Stomach smooth muscle (tissue), 2 donors: ENCODE data around the gene TSPAN10.

ENCODE experiments used
- H3K27ac ChIP-seq: one replicate; pipeline ENCODE4 v1.7.0; 2013; ENCODE audit warnings: mild to moderate bottlenecking, low read length, inconsistent platforms
- H3K27me3 ChIP-seq, 2 donors: one replicate each; pipeline ENCODE4 v1.7.0; 2013; ENCODE audit warnings: low read length in 2 of 2; ENCODE audit not compliant: insufficient read depth in 2 of 2, control insufficient read depth in 1 of 2
- H3K36me3 ChIP-seq, 2 donors: one replicate each; pipeline ENCODE4 v1.7.0; 2013; ENCODE audit warnings: low read length in 2 of 2; ENCODE audit not compliant: control insufficient read depth in 2 of 2, insufficient read depth in 2 of 2
- H3K4me1 ChIP-seq: one replicate; pipeline ENCODE4 v1.7.0; 2013; ENCODE audit warnings: low read length; ENCODE audit not compliant: control insufficient read depth, insufficient read depth
- H3K4me3 ChIP-seq, 2 donors: one replicate each; pipeline ENCODE4 v1.7.0; 2013; ENCODE audit warnings: low read length in 2 of 2
- H3K9ac ChIP-seq, 2 donors: one replicate each; pipeline ENCODE4 v1.7.0; 2013; ENCODE audit warnings: low read length in 2 of 2, mild to moderate bottlenecking in 1 of 2
- H3K9me3 ChIP-seq, 2 donors: one replicate each; pipeline ENCODE4 v1.7.0; 2013; ENCODE audit warnings: low read length in 2 of 2; ENCODE audit not compliant: control insufficient read depth in 2 of 2
- donor health status: healthy.
- donor health status: Pancreatic carcinoma.

The TSPAN10 gene

GRCh38 chr17:81690066-81690465 lies 53.1 kb downstream of the TSPAN10 start:
- peaks cover 9% of the 10 kb centered on the region for H3K4me1 ChIP-seq
- no peak overlapping the region for H3K9ac ChIP-seq
- H3K36me3 ChIP-seq: peaks cover 34 to 54% of the 10 kb centered on the region in 2 donors
- H3K4me3 ChIP-seq: no peak overlapping the region
- no peaks in the 10 kb centered on the region for H3K27me3 ChIP-seq
- H3K9me3 ChIP-seq: no peaks in the 10 kb centered on the region
- H3K27ac ChIP-seq: no peak overlapping the region

DNA sequence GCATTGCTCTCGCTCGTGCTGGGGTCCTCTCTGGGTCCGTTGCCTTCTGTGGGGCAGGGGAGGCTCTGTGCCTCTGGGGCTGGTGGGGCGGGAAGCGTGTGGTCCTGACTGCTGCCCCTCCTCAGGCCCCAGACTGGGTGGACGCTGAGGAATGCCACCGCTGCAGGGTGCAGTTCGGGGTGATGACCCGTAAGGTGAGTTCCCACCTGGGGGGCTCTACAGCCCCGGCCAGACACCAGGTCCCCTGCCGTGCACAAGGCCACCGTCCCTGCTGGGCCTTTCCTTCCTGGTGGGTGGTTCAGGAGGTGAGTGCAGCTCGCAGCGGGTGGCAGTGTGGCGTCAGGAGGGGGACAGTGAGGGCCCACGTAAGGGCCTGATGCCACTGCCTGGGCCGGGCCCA lies 53.6 kb downstream of the TSPAN10 start:
- Histone ChIP-seq H3K27me3 (no peaks in the 10 kb centered on the region), H3K9ac (no peak overlapping the region), H3K9me3 (no peaks in the 10 kb centered on the region), H3K36me3 (peaks cover 35 to 59% of the 10 kb centered on the region in 2 donors), H3K27ac (no peak overlapping the region), H3K4me1 (peaks cover 4% of the 10 kb centered on the region), H3K4me3 (no peak overlapping the region)

GRCh38 chr17:81691196-81691595 lies 54.2 kb downstream of the TSPAN10 start:
- Histone ChIP-seq H3K27ac (no peak overlapping the region), H3K4me3 (no peak overlapping the region), H3K36me3 (peaks cover 37 to 63% of the 10 kb centered on the region in 2 donors), H3K4me1 (peaks cover 2% of the 10 kb centered on the region), H3K27me3 (no peaks in the 10 kb centered on the region), H3K9me3 (no peaks in the 10 kb centered on the region), H3K9ac (no peak overlapping the region)

GRCh38 chr17:81691608-81692007 lies 54.6 kb downstream of the TSPAN10 start:
- Histone ChIP-seq H3K27ac (no peak overlapping the region), H3K4me1 (no peaks in the 10 kb centered on the region), H3K9me3 (no peaks in the 10 kb centered on the region), H3K4me3 (no peak overlapping the region), H3K9ac (no peak overlapping the region), H3K27me3 (no peaks in the 10 kb centered on the region), H3K36me3 (peaks cover 33 to 62% of the 10 kb centered on the region in 2 donors)

DNA sequence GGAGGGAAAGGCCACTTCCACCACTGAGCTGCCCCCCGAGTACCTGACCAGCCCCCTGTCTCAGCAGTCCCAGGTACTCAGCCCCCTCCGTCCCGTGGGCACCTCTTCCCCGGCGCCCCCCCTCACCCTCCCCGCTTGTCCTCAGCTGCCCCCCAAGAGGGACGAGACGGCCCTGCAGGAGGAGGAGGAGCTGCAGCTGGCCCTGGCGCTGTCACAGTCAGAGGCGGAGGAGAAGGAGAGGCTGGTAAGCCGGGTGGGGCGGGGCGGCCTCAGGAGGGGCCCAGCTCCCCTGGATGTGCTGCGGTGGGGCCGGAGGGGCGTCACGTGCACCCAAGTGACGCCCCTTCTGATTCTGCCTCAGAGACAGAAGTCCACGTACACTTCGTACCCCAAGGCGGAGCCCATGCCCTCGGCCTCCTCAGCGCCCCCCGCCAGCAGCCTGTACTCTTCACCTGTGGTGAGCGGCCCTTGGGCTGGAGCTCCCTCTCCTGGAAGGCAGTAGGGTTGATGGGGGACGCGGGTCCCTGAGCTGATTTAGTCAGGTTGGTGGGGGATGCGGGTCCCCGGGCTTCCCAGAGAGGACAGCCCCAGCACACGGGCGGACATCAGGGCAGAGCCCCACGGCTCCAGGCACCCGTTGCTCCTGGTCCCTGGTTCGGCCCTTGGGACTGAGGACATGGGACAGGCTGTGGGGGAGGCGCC lies 56.7 kb downstream of the TSPAN10 start:
- no peaks in the 10 kb centered on the region for H3K9me3 ChIP-seq
- peaks cover 44 to 68% of the 10 kb centered on the region in 2 donors for H3K36me3 ChIP-seq
- no peak overlapping the region for H3K9ac ChIP-seq

GRCh38 chr17:81694810-81695209 lies 57.8 kb downstream of the TSPAN10 start:
- Histone ChIP-seq H3K9me3 (no peaks in the 10 kb centered on the region), H3K27ac (no peak overlapping the region), H3K27me3 (no peaks in the 10 kb centered on the region), H3K4me1 (no peaks in the 10 kb centered on the region), H3K4me3 (no peak overlapping the region), H3K36me3 (peaks cover 45 to 61% of the 10 kb centered on the region in 2 donors), H3K9ac (no peak overlapping the region)

More for the DNA sequence above, 56.7 kb downstream of the TSPAN10 start:
- Histone ChIP-seq H3K27ac (no peak overlapping the region), H3K4me1 (no peaks in the 10 kb centered on the region), H3K4me3 (no peak overlapping the region), H3K27me3 (no peaks in the 10 kb centered on the region)

DNA sequence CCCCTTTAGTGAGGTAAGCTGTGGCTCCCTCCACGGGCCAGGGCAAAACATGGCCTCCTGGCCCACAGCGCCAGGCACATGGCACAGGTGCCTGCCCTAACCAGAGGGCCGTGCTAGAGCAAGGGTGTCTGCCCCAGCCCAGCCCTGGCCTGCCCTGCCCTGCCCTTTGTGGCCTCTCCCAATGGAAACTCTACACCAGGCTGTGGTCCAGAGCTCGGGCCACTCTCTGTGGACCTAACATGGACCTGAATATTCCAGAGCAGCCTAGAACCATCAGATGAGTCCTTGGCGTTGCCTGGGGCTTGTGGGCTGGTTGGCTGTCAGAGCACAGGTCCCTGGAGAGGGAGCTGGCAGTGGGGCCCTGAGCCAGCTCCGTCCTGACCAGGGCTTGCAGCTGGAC lies 58.2 kb downstream of the TSPAN10 start:
- H3K27ac ChIP-seq: no peak overlapping the region
- H3K9ac ChIP-seq: no peak overlapping the region
- H3K27me3 ChIP-seq: no peaks in the 10 kb centered on the region
- no peaks in the 10 kb centered on the region for H3K4me1 ChIP-seq
- H3K9me3 ChIP-seq: no peaks in the 10 kb centered on the region
- H3K4me3 ChIP-seq: no peak overlapping the region
- H3K36me3 ChIP-seq: peaks cover 45 to 60% of the 10 kb centered on the region in 2 donors

GRCh38 chr17:81695801-81696200 lies 58.8 kb downstream of the TSPAN10 start:
- H3K27me3 ChIP-seq: no peaks in the 10 kb centered on the region
- H3K4me1 ChIP-seq: no peaks in the 10 kb centered on the region
- H3K4me3 ChIP-seq: no peak overlapping the region
- H3K27ac ChIP-seq: no peak overlapping the region
- no peaks in the 10 kb centered on the region for H3K9me3 ChIP-seq
- no peak overlapping the region for H3K9ac ChIP-seq
- H3K36me3 ChIP-seq: peaks cover 41 to 55% of the 10 kb centered on the region in 2 donors

- Histone ChIP-seq H3K27ac (no peak overlapping the region), H3K9me3 (no peaks in the 10 kb centered on the region), H3K9ac (no peak overlapping the region), H3K4me1 (peaks cover 5% of the 10 kb centered on the region), H3K36me3 (peaks cover 35 to 56% of the 10 kb centered on the region in 2 donors), H3K27me3 (no peaks in the 10 kb centered on the region), H3K4me3 (no peak overlapping the region)
Measured at GRCh38 chr17:81696218-81696941, 59.4 kb downstream of the TSPAN10 start.

DNA sequence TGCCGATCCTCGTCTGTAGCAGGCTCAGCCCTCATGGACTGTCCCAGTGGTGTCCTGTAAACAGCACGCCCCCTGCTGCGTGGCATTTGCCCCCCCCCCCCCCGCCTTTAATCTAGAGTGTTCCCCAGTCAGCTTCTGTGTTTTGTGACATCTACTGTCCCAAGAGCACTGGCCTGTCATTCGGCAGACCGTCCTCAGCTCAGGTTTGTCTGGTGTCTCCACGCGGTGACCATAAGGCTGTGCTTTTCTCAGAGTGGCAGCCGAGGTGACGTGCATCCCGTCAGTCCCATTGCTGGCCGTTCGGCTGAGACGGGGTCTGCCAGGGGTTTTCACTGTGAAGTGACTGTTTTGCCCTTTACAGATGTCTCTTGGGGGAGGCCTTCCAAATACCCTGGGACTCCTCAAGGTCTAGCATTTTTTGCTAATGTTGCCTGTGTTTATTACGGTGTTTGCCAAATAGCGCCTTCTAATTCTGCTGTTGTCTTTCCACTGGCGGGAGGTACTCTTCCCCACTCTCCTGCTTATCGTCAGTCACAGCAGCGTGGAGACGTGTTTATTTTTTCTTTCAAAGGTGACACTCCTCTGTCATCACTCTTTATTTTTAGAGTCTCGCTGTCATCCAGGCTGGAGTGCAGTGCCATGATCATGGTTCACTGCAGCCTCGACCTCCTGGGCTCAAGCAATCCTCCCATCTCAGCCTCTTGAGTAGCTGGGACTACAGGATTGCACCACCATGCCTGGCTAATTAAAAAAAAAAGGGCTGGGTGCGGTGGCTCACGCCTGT lies 60.5 kb downstream of the TSPAN10 start:
- no peak overlapping the region for H3K27ac ChIP-seq
- H3K4me3 ChIP-seq: no peak overlapping the region
- H3K9me3 ChIP-seq: no peaks in the 10 kb centered on the region
- peaks cover 33 to 48% of the 10 kb centered on the region in 2 donors for H3K36me3 ChIP-seq
- H3K27me3 ChIP-seq: no peaks in the 10 kb centered on the region
- H3K9ac ChIP-seq: no peak overlapping the region
- H3K4me1 ChIP-seq: peaks cover 16% of the 10 kb centered on the region
